PFSK-1 (cell line): ENCODE data around the gene TMEM87A.

Source experiments
- POLR2AphosphoS5 ChIP-seq: IDR thresholded peaks from 2 replicates; pipeline ENCODE4 v1.6.1; 2012; ENCODE audit warnings: low read depth, mild to moderate bottlenecking, control low read depth, low read length, moderate library complexity
- REST ChIP-seq, 2 experiments: IDR thresholded peaks; 2 replicates each; pipeline versions ENCODE4 v1.6.1 to v1.8.0; 2011 to 2012; ENCODE audit warnings: low read depth in 2 of 2, low read length in 2 of 2, control low read depth in 1 of 2, inconsistent platforms in 1 of 2, mild to moderate bottlenecking in 1 of 2, moderate library complexity in 1 of 2; ENCODE audit not compliant: insufficient read depth in 1 of 2
- SIN3A ChIP-seq: IDR thresholded peaks from 2 replicates; pipeline ENCODE4 v1.6.1; 2012; ENCODE audit warnings: mild to moderate bottlenecking, low read length, moderate library complexity, borderline replicate concordance; ENCODE audit not compliant: insufficient read depth
- TAF1 ChIP-seq: IDR thresholded peaks from 2 replicates; pipeline ENCODE4 v1.6.1; 2012; ENCODE audit warnings: low read length, control low read depth, borderline replicate concordance; ENCODE audit not compliant: insufficient read depth

GRCh38 chr15:42178056-42178455, 95.2 kb downstream of the TMEM87A start:
- TF ChIP-seq POLR2AphosphoS5: no peak
- no peak for TF ChIP-seq REST (IDR thresholded peaks at IDR 0.05; ENCODE audit: insufficient read depth in 1 of 2, low read depth in 2 of 2, low read length in 2 of 2)
- no peak for TF ChIP-seq SIN3A
- no peak for TF ChIP-seq TAF1
